RWPE1 (cell line): ENCODE measurements around the gene AHCYL2.
"Not testable (repeated sequence)": the region's sequence is repeated elsewhere in the genome, so short reads cannot be mapped to it uniquely, and the experiment has no call there.

Source experiments
- CTCF ChIA-PET: fragments of 350-600 bp; sonication (Branson Sonifier 250); formaldehyde crosslinking; extraction: SDS; loops from one replicate; lab custom pipeline; 2021; lab: Yijun Ruan, JAX
- POLR2A ChIA-PET: fragments of 400-600 bp; formaldehyde crosslinking; extraction: SDS; loops from one replicate; lab custom pipeline; 2020; ENCODE audit warnings: antibody characterized with exemption; ENCODE audit not compliant: low non-redundant PET; lab: Yijun Ruan, JAX
- DNase-seq: peaks from one replicate; pipeline ENCODE4 v3.0.0; 2012; ENCODE audit warnings: low spot score
- H3K27ac ChIP-seq: fragments of 450-650 bp; 2 replicates; pipeline ENCODE4 v1.5.1; 2017
- CTCF ChIP-seq: fragments of 450-650 bp; conservative IDR thresholded peaks from 2 replicates; pipeline ENCODE4 v1.5.1; 2017; ENCODE audit warnings: low read depth, mild to moderate bottlenecking

AHCYL2 gene

GRCh38 chr7:129298268-129298893 lies 73.6 kb downstream of the AHCYL2 start:
- POLR2A ChIA-PET = no interaction called here
- CTCF ChIA-PET = interaction anchor here (0.7 to 2.2 kb wide), 6 partner anchors 34 to 86 kb away, joined by 3 to 17 read pairs (median 3); no protein-coding TSS in a partner anchor
- no peak overlapping the region for H3K27ac ChIP-seq
- peak; percentile 43 for DNase-seq
- peak; percentile 92 for TF ChIP-seq CTCF

GRCh38 chr7:129299889-129300288 lies 75.1 kb downstream of the AHCYL2 start:
- CTCF ChIA-PET = no interaction called here
- POLR2A ChIA-PET = no interaction called here
- no peak for TF ChIP-seq CTCF
- no peak overlapping the region for H3K27ac ChIP-seq
- no peak for DNase-seq

GRCh38 chr7:129300299-129300698 lies 75.5 kb downstream of the AHCYL2 start:
- CTCF ChIA-PET, DNase-seq, POLR2A ChIA-PET: not testable (repeated sequence)

GRCh38 chr7:129307592-129307991 lies 82.8 kb downstream of the AHCYL2 start:
- TF ChIP-seq CTCF = no peak
- ChIA-PET POLR2A (no interaction called here), CTCF (interaction anchor here (0.6 to 1.7 kb wide), 2 partner anchors 36 to 89 kb away, joined by 3 to 6 read pairs; no protein-coding TSS in a partner anchor)

More at GRCh38 chr7:129300299-129300698, 75.5 kb downstream of the AHCYL2 start:
- not testable (repeated sequence) for H3K27ac ChIP-seq

GRCh38 chr7:129308047-129308446 lies 83.2 kb downstream of the AHCYL2 start:
- no peak for TF ChIP-seq CTCF
- peak; percentile 21 for DNase-seq
- POLR2A ChIA-PET = no interaction called here
- CTCF ChIA-PET = interaction anchor here (0.7 to 1.7 kb wide), 2 partner anchors 89 to 99 kb away, joined by 4 to 6 read pairs; no protein-coding TSS in a partner anchor
- H3K27ac ChIP-seq = peak overlapping the region; percentile 95

More at GRCh38 chr7:129307592-129307991, 82.8 kb downstream of the AHCYL2 start:
- DNase-seq = peak; percentile 49
- peak overlapping the region; percentile 95 for H3K27ac ChIP-seq

- CTCF ChIA-PET = no interaction called here
- no peak overlapping the region for H3K27ac ChIP-seq
- DNase-seq = no peak
- no peak for TF ChIP-seq CTCF
- POLR2A ChIA-PET = no interaction called here
Observed at GRCh38 chr7:129311429-129311828, 86.6 kb downstream of the AHCYL2 start.

- H3K27ac ChIP-seq = no peak overlapping the region
- no peak for TF ChIP-seq CTCF
- POLR2A ChIA-PET = no interaction called here
- CTCF ChIA-PET = no interaction called here
- no peak for DNase-seq
Observed at GRCh38 chr7:129313282-129313681, 88.5 kb downstream of the AHCYL2 start.
